LNCaP clone FGC (cell line): ENCODE results near the gene RASAL1.
"Not testable (repeated sequence)": the region's sequence is repeated elsewhere in the genome, so short reads cannot be mapped to it uniquely, and the experiment has no call there.

ENCODE experiments used
- DNase-seq: peaks from one replicate; pipeline ENCODE4 v3.0.0-alpha.2; 2011; ENCODE audit warnings: low read depth
- H3K4me3 ChIP-seq: 2 replicates; pipeline ENCODE4 v1.5.1; 2011; ENCODE audit warnings: mild to moderate bottlenecking, low read depth, low read length, control low read depth
- CTCF ChIP-seq: IDR thresholded peaks from 2 replicates; pipeline ENCODE4 v1.5.1; 2012; ENCODE audit warnings: mild to moderate bottlenecking; ENCODE audit not compliant: control insufficient read depth, insufficient read depth; ENCODE audit errors: extremely low read depth

RASAL1 gene

GRCh38 chr12:113146999-113147398 lies 11.4 kb upstream of the RASAL1 start:
- DNase-seq: no peak
- no peak overlapping the region for H3K4me3 ChIP-seq
- no peak for TF ChIP-seq CTCF

GRCh38 chr12:113145720-113146551 lies 10.4 kb upstream of the RASAL1 start:
- no peak for TF ChIP-seq CTCF
- no peak overlapping the region for H3K4me3 ChIP-seq
- no peak for DNase-seq

- no peak for TF ChIP-seq CTCF
- H3K4me3 ChIP-seq: no peak overlapping the region
- no peak for DNase-seq
These were observed 9.2 kb upstream of the RASAL1 start for GRCh38 chr12:113144806-113145205.

GRCh38 chr12:113143959-113144358 lies 8.4 kb upstream of the RASAL1 start:
- DNase-seq: no peak
- H3K4me3 ChIP-seq: no peak overlapping the region
- no peak for TF ChIP-seq CTCF

GRCh38 chr12:113142886-113143332 lies 7.3 kb upstream of the RASAL1 start:
- no peak for DNase-seq
- no peak overlapping the region for H3K4me3 ChIP-seq
- no peak for TF ChIP-seq CTCF

- DNase-seq: no peak
- H3K4me3 ChIP-seq: no peak overlapping the region
- TF ChIP-seq CTCF: no peak
These were observed 6.8 kb upstream of the RASAL1 start for GRCh38 chr12:113142173-113142885.

GRCh38 chr12:113141716-113142115 lies 6.2 kb upstream of the RASAL1 start:
- DNase-seq, H3K4me3 ChIP-seq: not testable (repeated sequence)
